SKM-1 (cell line): ENCODE results near the gene ANO1.
"Not testable (repeated sequence)": the region's sequence is repeated elsewhere in the genome, so short reads cannot be mapped to it uniquely, and the experiment has no call there.

Experiments
- DNase-seq: peaks from one replicate; lab custom pipeline; 2025; ENCODE audit not compliant: unreplicated experiment; lab: John Stamatoyannopoulos, UW

Gene ANO1

GRCh38 chr11:70184396-70184795 is 106.3 kb downstream of the ANO1 start:
- no peak for DNase-seq

- no peak for DNase-seq
Measured at GRCh38 chr11:70185348-70186055, 107.4 kb downstream of the ANO1 start.

GRCh38 chr11:70186420-70186819 is 108.3 kb downstream of the ANO1 start:
- DNase-seq, result no peak

- DNase-seq, result no peak
Measured at GRCh38 chr11:70186936-70187335, 108.8 kb downstream of the ANO1 start.

GRCh38 chr11:70187771-70188170 is 109.7 kb downstream of the ANO1 start:
- DNase-seq, result no peak

GRCh38 chr11:70189622-70190021 is 111.5 kb downstream of the ANO1 start:
- no peak for DNase-seq

GRCh38 chr11:70191495-70192140 is 113.5 kb downstream of the ANO1 start:
- peak; percentile 31 for DNase-seq

- DNase-seq, result no peak
Measured at GRCh38 chr11:70192666-70193410, 114.7 kb downstream of the ANO1 start.

- DNase-seq, result no peak
Measured at GRCh38 chr11:70193411-70194292, 115.5 kb downstream of the ANO1 start.

GRCh38 chr11:70194792-70195791 is 117.0 kb downstream of the ANO1 start:
- DNase-seq, result no peak

- DNase-seq, result no peak
Measured at GRCh38 chr11:70200212-70200844, 122.2 kb downstream of the ANO1 start.

GRCh38 chr11:70201047-70201446 is 122.9 kb downstream of the ANO1 start:
- DNase-seq, result not testable (repeated sequence)

GRCh38 chr11:70201882-70202861 is 124.1 kb downstream of the ANO1 start:
- DNase-seq, result peak; percentile 33

GRCh38 chr11:70202920-70203750 is 125.0 kb downstream of the ANO1 start, which contains the start of gene FADD:
TSS of gene FADD (plus strand) at chr11:70203296. CDS start at chr11:70203460, 164 bp downstream.
- peak; percentile 88 for DNase-seq

GRCh38 chr11:70203751-70204465 is 125.8 kb downstream of the ANO1 start:
- DNase-seq, result peak; percentile 34

GRCh38 chr11:70204466-70204799 is 126.3 kb downstream of the ANO1 start:
- DNase-seq, result no peak
